Glomerular visceral epithelial cell (primary cell): ENCODE results near the gene RNASEH2C.
"Not testable (repeated sequence)": the region's sequence is repeated elsewhere in the genome, so short reads cannot be mapped to it uniquely, and the experiment has no call there.

Experiments used
- DNase-seq: peaks from one replicate; pipeline ENCODE4 v3.0.0-alpha.2; 2016; ENCODE audit errors: extremely low spot score

RNASEH2C gene

GRCh38 chr11:65683480-65683879 is 37.1 kb downstream of the RNASEH2C start:
- not testable (repeated sequence) for DNase-seq

DNA sequence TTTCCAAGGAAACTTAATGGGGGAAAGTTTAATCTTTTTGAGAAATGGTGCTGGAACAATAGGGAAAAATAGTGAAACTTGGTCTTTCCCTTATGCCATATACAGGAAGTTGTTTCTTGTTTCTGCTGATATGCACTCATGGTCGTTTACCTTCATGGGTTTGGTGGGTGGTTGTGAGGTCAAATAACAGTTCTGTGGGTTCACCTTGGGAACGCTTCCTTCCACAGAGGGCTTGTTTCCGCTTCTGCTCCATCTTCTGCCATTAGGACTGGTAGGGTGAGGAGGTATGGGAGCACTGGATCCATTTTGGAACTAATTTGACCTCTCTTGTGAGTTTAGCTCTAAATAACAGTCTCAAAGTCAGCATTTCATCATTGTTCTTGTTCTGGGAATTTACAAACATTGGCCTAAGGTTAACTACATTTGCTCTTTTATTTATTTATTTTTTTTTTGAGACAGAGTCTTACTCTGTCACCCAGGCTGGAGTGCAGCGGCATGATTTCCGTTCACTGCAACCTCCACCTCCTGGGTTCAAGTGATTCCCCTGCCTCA is 40.3 kb downstream of the RNASEH2C start:
- DNase-seq = no peak

DNA sequence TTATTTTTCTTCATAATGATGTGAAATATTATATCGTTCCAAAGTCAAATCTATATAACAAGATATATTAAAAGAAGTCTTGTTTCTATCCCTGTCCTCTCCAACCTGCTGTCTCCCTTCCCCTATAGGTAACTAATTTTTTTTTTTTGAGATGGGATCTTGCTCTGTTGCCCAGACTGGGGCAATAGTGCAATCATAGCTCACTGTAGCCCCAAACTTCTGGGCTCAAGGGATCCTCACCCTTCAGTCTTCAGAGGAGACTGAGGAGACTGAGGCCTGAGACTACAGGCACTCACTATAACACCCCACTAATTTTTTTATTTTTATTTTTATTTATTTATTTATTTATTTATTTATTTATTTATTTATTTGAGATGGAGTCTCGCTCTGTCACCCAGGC is 47.6 kb downstream of the RNASEH2C start:
- no peak for DNase-seq

GRCh38 chr11:65672180-65672860 is 48.3 kb downstream of the RNASEH2C start:
- DNase-seq = no peak
